GM12872 (cell line): Measurements from ENCODE around the gene NAB2.

Experiments
- TF ChIP-seq, protein P1 (sequence below): IDR thresholded peaks from 3 replicates; pipeline ENCODE4 v1.5.1; 2011; ENCODE audit warnings: low read depth, mild to moderate bottlenecking, low read length, moderate library complexity; ENCODE audit not compliant: insufficient read depth

Gene NAB2

DNA sequence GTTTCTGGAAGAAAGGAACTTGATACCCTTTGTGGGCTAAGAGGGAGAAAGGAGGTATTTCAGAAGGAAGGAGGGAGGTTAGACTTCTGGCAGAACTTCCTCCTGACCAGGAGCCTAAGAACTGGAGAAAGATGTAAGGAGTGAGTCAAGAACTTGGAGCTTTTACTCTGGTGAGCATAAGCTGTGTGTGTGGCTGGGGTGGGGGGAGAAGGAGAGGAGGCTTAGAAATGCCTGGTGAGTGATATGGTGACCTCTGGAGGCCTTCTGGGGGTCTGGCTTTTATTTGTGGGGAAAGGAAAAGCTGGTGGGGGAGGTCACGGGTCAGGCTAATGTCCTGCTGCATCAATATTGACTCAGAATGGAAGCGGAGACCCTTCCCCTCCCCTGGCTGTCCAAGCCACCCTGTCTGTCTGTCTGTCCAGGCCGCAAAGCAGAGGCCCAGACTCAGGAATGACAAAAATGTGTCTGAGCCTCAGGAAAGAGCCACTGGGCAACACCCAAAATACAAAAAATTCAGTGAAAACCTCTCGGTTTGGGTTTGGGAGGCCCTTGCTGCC is 44.2 kb downstream of the NAB2 start:
- TF ChIP-seq, protein P1, sequence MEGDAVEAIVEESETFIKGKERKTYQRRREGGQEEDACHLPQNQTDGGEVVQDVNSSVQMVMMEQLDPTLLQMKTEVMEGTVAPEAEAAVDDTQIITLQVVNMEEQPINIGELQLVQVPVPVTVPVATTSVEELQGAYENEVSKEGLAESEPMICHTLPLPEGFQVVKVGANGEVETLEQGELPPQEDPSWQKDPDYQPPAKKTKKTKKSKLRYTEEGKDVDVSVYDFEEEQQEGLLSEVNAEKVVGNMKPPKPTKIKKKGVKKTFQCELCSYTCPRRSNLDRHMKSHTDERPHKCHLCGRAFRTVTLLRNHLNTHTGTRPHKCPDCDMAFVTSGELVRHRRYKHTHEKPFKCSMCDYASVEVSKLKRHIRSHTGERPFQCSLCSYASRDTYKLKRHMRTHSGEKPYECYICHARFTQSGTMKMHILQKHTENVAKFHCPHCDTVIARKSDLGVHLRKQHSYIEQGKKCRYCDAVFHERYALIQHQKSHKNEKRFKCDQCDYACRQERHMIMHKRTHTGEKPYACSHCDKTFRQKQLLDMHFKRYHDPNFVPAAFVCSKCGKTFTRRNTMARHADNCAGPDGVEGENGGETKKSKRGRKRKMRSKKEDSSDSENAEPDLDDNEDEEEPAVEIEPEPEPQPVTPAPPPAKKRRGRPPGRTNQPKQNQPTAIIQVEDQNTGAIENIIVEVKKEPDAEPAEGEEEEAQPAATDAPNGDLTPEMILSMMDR: no peak

DNA sequence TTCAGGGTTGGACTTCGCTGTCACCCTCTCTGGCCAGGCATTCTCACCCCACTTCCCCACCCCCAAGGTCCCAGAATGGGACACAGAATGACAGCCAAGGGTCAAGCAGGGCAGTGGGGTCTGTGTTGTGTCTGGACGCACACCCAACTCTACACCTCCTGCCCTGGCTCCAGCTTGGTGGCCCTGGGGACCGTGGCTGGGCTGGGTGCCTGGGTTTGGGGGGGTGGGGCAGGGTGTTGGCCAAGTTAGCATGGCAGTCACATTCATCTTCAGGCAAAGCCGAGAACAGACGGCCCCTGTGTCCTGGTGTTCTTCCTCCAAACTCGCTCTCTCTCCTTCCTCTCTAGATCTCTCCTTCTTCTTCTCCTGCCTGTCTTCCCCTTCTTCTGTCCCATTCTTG is 45.0 kb downstream of the NAB2 start:
- TF ChIP-seq, protein P1: no peak

DNA sequence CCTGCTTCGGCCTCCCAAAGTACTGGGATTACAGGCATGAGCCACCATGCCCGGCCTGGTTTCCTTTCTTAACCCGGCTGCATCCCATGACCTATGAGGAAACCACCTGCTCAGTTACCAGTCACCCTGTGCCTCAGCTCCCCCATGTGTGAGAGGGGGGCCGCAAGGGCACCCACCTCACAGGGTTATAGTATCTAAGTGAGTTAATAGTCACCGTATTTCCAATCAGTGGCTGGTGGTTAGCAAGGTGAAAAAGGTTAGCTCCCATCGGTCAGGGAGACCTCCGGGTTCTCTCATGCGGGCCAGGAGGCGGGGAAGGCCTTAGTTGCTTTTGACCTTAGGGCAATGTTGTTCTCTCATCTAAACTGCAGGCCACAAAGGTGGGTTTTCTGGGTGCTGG is 46.0 kb downstream of the NAB2 start:
- TF ChIP-seq, protein P1: no peak

DNA sequence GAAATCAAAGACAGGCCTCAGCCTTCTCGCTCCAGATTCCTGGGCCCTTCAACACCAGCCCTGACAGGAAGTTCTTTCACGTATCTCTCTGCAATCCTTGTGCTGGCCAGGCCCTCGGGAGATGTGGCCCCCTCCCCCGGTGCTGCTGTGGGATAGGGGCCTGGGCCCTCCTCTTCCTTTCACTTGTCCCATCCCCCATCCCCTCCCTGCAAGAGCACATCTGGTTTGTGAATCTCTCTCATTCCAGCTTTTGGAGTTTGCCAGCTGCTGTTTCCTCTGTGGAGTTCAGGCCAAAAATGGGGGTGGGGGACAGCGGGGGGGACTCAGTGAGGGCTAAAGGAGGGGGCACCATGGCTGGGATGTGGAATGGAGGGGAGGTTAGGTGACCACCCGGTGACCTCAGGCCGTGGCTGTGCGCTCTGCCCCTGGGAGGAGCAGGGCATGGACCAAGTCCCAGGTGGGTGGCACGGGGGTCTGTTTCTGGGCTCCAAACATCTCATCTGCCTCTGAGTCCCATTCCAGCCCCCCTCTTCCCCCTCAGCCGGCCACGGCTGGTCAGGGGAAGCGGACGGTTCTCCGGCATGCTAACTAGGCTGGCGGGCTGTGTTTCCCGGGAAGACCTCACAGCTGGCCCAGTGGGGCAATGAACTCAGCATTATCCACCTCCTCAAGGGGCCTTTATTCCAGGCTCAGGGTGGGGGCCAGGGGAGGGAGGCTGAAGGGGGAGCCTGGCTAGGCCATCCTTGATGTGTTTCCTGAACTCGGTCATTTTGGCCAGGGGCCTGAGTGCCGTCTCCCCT is 46.8 kb downstream of the NAB2 start:
- TF ChIP-seq, protein P1: no peak

DNA sequence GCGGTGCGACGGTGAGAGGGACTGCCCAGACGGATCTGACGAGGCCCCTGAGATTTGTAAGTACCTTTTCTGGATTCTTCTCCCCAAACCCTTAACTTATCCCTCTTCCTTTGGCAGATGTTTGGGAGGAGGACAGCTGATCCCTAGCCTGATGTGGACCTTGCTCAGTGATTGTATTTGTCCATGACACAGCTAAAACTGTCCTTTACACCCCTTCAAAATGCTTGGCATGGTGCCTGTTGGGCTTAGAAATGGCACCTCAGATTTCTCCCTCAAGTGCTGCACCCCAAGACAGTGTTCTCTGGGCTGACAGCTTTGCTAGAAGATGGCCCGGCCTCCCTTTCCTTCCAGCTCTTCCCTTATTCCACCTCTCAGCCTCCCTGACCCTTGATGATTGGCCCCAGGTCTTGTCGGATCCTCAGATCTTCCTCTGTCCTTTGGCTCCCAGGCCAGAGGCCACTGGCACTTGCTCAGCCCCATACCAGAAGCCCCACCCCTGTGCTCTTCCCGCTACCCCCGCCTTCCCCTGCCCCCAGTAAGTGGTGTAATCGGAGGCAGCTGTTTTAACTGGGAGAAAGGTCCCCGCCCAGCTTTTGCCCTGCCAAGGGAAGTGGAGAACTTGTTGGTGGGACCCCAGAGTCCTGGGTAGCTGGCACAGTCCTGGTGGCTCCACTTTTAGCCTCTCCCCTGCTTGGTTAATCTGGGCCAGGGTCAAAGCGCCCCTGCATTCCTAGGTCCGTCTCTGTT is 49.8 kb downstream of the NAB2 start:
- TF ChIP-seq, protein P1: no peak

DNA sequence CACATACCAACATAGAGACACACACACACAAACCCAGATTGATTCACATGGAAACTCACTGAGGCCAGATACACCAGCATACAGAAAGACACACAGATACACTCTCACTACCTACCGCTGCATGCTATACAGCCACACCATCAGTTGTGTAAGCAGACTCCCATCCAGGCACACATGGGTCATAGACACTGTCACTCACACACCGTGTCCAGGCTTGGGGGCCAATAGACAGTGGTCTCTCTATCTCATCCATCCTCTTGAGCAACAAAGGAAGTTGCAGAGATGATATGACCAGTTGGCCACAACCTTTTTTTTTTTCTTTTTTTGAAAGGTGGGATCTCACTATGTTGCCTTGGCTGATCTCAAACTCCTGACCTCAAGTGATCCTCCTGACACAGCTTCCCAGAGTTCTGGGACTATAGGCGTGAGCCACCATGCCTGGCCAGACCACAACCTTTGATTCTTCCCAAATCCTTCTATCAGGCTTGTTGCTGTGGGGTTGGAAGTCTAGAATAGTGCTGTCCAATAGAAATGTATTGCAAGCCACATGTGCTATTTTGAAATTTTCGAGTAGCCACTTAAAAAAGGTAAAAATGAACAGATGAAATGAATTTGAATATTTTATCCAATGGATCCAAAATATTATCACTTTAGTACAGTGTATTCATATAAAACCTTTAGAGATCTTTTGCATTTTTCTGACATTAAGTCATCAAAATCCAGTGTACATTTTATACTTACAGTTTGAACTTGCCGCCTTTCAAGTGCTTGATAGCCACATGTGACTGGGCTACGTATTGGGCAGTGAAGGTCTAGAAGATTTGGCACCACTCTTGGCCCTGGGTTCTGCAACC is 51.1 kb downstream of the NAB2 start:
- TF ChIP-seq, protein P1: no peak

DNA sequence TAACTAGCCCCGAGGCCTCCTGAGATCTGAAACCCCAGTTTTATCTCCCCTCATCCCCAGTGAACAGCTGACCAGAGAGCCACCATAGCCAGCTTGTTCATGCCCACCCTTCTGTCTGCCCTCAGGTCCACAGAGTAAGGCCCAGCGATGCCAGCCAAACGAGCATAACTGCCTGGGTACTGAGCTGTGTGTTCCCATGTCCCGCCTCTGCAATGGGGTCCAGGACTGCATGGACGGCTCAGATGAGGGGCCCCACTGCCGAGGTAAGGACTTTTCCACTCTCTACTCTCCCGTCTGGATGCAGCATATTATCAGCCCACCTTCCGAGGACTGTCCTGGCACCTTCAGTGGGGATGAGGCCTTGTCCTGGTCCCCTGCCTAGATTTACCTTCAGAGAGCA is 52.3 kb downstream of the NAB2 start:
- TF ChIP-seq, protein P1: no peak
